SH-SY5Y (cell line): ENCODE data around the gene ITPRID2.

Experiments used
- GATA2 ChIP-seq: IDR thresholded peaks from 2 replicates; pipeline ENCODE4 v1.6.1; 2011; ENCODE audit warnings: mild to moderate bottlenecking, low read depth, low read length
- GATA3 ChIP-seq: IDR thresholded peaks from 2 replicates; pipeline ENCODE4 v1.6.1; 2011; ENCODE audit warnings: low read depth, mild to moderate bottlenecking, low read length, moderate library complexity

ITPRID2 gene

GRCh38 chr2:181861379-181861778, 30.2 kb upstream of the ITPRID2 start:
- TF ChIP-seq GATA2 (no peak), GATA3 (no peak)

GRCh38 chr2:181862583-181863281, 28.8 kb upstream of the ITPRID2 start:
- TF ChIP-seq GATA3 (no peak), GATA2 (no peak)

- no peak for TF ChIP-seq GATA3
- no peak for TF ChIP-seq GATA2
These were observed 19.4 kb upstream of the ITPRID2 start for GRCh38 chr2:181872178-181872577.

GRCh38 chr2:181876614-181877063, 14.9 kb upstream of the ITPRID2 start:
- TF ChIP-seq GATA2 (no peak), GATA3 (no peak)

GRCh38 chr2:181877181-181877664, 14.3 kb upstream of the ITPRID2 start:
- TF ChIP-seq GATA3: no peak
- no peak for TF ChIP-seq GATA2

- TF ChIP-seq GATA2 (no peak), GATA3 (no peak)
These were observed 13.1 kb upstream of the ITPRID2 start for GRCh38 chr2:181878448-181878847.

GRCh38 chr2:181879295-181879694, 12.2 kb upstream of the ITPRID2 start:
- TF ChIP-seq GATA2 (no peak), GATA3 (no peak)

- no peak for TF ChIP-seq GATA2
- no peak for TF ChIP-seq GATA3
These were observed 9.1 kb upstream of the ITPRID2 start for GRCh38 chr2:181882246-181883020.

- TF ChIP-seq GATA2: no peak
- TF ChIP-seq GATA3: no peak
These were observed 6.9 kb upstream of the ITPRID2 start for GRCh38 chr2:181884601-181885000.

- TF ChIP-seq GATA3 (no peak), GATA2 (no peak)
These were observed 6.4 kb upstream of the ITPRID2 start for GRCh38 chr2:181885096-181885495.

- no peak for TF ChIP-seq GATA2
- no peak for TF ChIP-seq GATA3
These were observed 5.3 kb upstream of the ITPRID2 start for GRCh38 chr2:181886192-181886591.

- TF ChIP-seq GATA2 (no peak), GATA3 (no peak)
These were observed 4.5 kb upstream of the ITPRID2 start for GRCh38 chr2:181887045-181887444.

GRCh38 chr2:181889776-181890175, 1.8 kb upstream of the ITPRID2 start:
- TF ChIP-seq GATA3 (no peak), GATA2 (no peak)

- TF ChIP-seq GATA2 (no peak), GATA3 (no peak)
These were observed 1.3 kb upstream of the ITPRID2 start for GRCh38 chr2:181890271-181890670.

- TF ChIP-seq GATA2: no peak; the same call in 1 of the 2 replicates
- no peak for TF ChIP-seq GATA3
These were observed 652 bp downstream of the ITPRID2 start for GRCh38 chr2:181891966-181892798.
